NCI-H1930 (cell line): ENCODE results near the gene PLA2G5.
"Not testable (repeated sequence)": the region's sequence is repeated elsewhere in the genome, so short reads cannot be mapped to it uniquely, and the experiment has no call there.

Source experiments
- DNase-seq, 2 experiments: peaks; one replicate each; lab custom pipeline; 2025; lab: John Stamatoyannopoulos, UW

PLA2G5 gene

GRCh38 chr1:20119347-20119746 is 49.4 kb downstream of the PLA2G5 start, which contains the start of gene PLA2G2D:
TSS of gene PLA2G2D (minus strand) at chr1:20119536. CDS start at chr1:20119498, 38 bp downstream.
- no peak for DNase-seq

- DNase-seq = no peak
These were observed 50.8 kb downstream of the PLA2G5 start for GRCh38 chr1:20120796-20121195.

GRCh38 chr1:20123722-20124455 is 53.9 kb downstream of the PLA2G5 start:
- no peak for DNase-seq

- DNase-seq = no peak
These were observed 54.6 kb downstream of the PLA2G5 start for GRCh38 chr1:20124456-20125057.

GRCh38 chr1:20125100-20125499 is 55.1 kb downstream of the PLA2G5 start:
- no peak for DNase-seq

- DNase-seq = no peak
These were observed 56.2 kb downstream of the PLA2G5 start for GRCh38 chr1:20126041-20126805.

- no peak for DNase-seq
These were observed 56.9 kb downstream of the PLA2G5 start for GRCh38 chr1:20126806-20127440.

GRCh38 chr1:20130518-20130917 is 60.5 kb downstream of the PLA2G5 start:
- not testable (repeated sequence) for DNase-seq

GRCh38 chr1:20134995-20135394 is 65.0 kb downstream of the PLA2G5 start:
- no peak for DNase-seq

- no peak for DNase-seq
These were observed 66.3 kb downstream of the PLA2G5 start for GRCh38 chr1:20136249-20136648.

- DNase-seq = no peak
These were observed 67.1 kb downstream of the PLA2G5 start for GRCh38 chr1:20137055-20137454.

GRCh38 chr1:20137604-20138003 is 67.6 kb downstream of the PLA2G5 start:
- no peak for DNase-seq

- no peak for DNase-seq
These were observed 68.4 kb downstream of the PLA2G5 start for GRCh38 chr1:20138346-20138745.

- no peak for DNase-seq
These were observed 69.1 kb downstream of the PLA2G5 start, which contains the start of gene PLA2G2F for GRCh38 chr1:20138961-20139550. TSS of gene PLA2G2F (plus strand) at chr1:20139323. CDS start at chr1:20139428, 105 bp downstream.

GRCh38 chr1:20139776-20140612 is 70.0 kb downstream of the PLA2G5 start:
- DNase-seq = no peak

- DNase-seq = no peak
These were observed 71.0 kb downstream of the PLA2G5 start for GRCh38 chr1:20141001-20141400.

GRCh38 chr1:20141466-20141865 is 71.5 kb downstream of the PLA2G5 start:
- DNase-seq = no peak
